Mesodermal cell (in vitro differentiated cells): ENCODE measurements around the gene ZFAND6. TPM values are rescaled to one million over a fixed set of nuclear protein-coding genes. Genes with fewer than 3 reads are reported as not detected.
"Not testable (repeated sequence)": the region's sequence is repeated elsewhere in the genome, so short reads cannot be mapped to it uniquely, and the experiment has no call there.

ENCODE experiments used
- H3K27ac ChIP-seq: 2 replicates; pipeline ENCODE4 v1.7.0; 2013; ENCODE audit warnings: mild to moderate bottlenecking, low read depth, low read length, moderate library complexity; ENCODE audit not compliant: severe bottlenecking
- H3K36me3 ChIP-seq: 2 replicates; pipeline ENCODE4 v1.7.1; 2013; ENCODE audit warnings: mild to moderate bottlenecking, low read length, moderate library complexity; ENCODE audit not compliant: control insufficient read depth, insufficient read depth
- H3K4me1 ChIP-seq: one replicate; pipeline ENCODE4 v1.7.1; 2013; ENCODE audit warnings: mild to moderate bottlenecking, low read length; ENCODE audit not compliant: insufficient read depth, control insufficient read depth, poor library complexity, severe bottlenecking
- H3K4me3 ChIP-seq: 2 replicates; pipeline ENCODE4 v1.7.0; 2013; ENCODE audit warnings: low read length, control low read depth, mild to moderate bottlenecking; ENCODE audit not compliant: insufficient read depth, poor library complexity, severe bottlenecking; ENCODE audit errors: extremely low read depth
- H3K9me3 ChIP-seq: 2 replicates; pipeline ENCODE4 v1.7.1; 2013; ENCODE audit warnings: mild to moderate bottlenecking, low read length, moderate library complexity; ENCODE audit not compliant: control insufficient read depth
- WGBS, 2 experiments: methylation state at CpG; one replicate each; pipeline ENCODE4 v1.1.5; 2013; ENCODE audit warnings: missing lambda C conversion rate in 2 of 2; ENCODE audit not compliant: insufficient coverage in 2 of 2; 5-methylcytosine and 5-hydroxymethylcytosine counted together
- polyA plus RNA-seq, 2 experiments: library from polyadenylated mRNA; stranded (reverse); fragments of 50-300 nt; gene quantifications; one replicate each; pipeline ENCODE4 v1.2.3, GENCODE V29; 2013

Gene ZFAND6
- polyA plus RNA-seq (2013, experiment 1 of 2): 132 TPM
- polyA plus RNA-seq (2013, experiment 2 of 2): 132 TPM

GRCh38 chr15:80058851-80059785 lies at the start of gene ZFAND6:
Gene ZFAND6, plus strand, starts transcription at chr15:80059676. Its CDS starts 60,669 bp downstream, at chr15:80120345.
- Histone ChIP-seq H3K4me1 (peaks cover 2% of the 10 kb centered on the region), H3K27ac (peak within 1 kb of the TSS; percentile 93), H3K4me3 (peak within 1 kb of the TSS; percentile 69), H3K36me3 (no peaks in the 10 kb centered on the region), H3K9me3 (no peaks in the 10 kb centered on the region)
- 0 to 1% methylated on average over 49 to 56 of the region's 74 CpGs for WGBS, 2 experiments

GRCh38 chr15:80010131-80010673 lies 49.3 kb upstream of the ZFAND6 start:
- no peaks in the 10 kb centered on the region for H3K4me1 ChIP-seq
- no peak overlapping the region for H3K27ac ChIP-seq
- H3K4me3 ChIP-seq: no peak overlapping the region
- 88 to 93% methylated on average over 4 of the region's 6 CpGs for WGBS, 2 experiments
- no peaks in the 10 kb centered on the region for H3K9me3 ChIP-seq
- H3K36me3 ChIP-seq: no peaks in the 10 kb centered on the region

- 84 to 88% methylated on average over 7 of the region's 9 CpGs for WGBS, 2 experiments
- H3K9me3 ChIP-seq, H3K4me1 ChIP-seq, H3K4me3 ChIP-seq, H3K36me3 ChIP-seq, H3K27ac ChIP-seq: not testable (repeated sequence)
These were observed 48.4 kb upstream of the ZFAND6 start for GRCh38 chr15:80011041-80011523.

- Histone ChIP-seq H3K4me1 (no peaks in the 10 kb centered on the region), H3K36me3 (no peaks in the 10 kb centered on the region), H3K27ac (no peak overlapping the region), H3K9me3 (no peaks in the 10 kb centered on the region), H3K4me3 (no peak overlapping the region)
- WGBS, 2 experiments: no CpG with 5 or more reads among the region's 3 CpGs
These were observed 47.9 kb upstream of the ZFAND6 start for GRCh38 chr15:80011596-80011995.

GRCh38 chr15:80012060-80012726 lies 47.3 kb upstream of the ZFAND6 start:
- no peak overlapping the region for H3K27ac ChIP-seq
- H3K9me3 ChIP-seq: no peaks in the 10 kb centered on the region
- H3K4me3 ChIP-seq: no peak overlapping the region
- WGBS, 2 experiments: 72 to 100% methylated on average over 3 of the region's 6 CpGs
- H3K4me1 ChIP-seq: no peaks in the 10 kb centered on the region
- no peaks in the 10 kb centered on the region for H3K36me3 ChIP-seq

- not testable (repeated sequence) for H3K36me3 ChIP-seq, H3K4me3 ChIP-seq, H3K27ac ChIP-seq, H3K4me1 ChIP-seq, H3K9me3 ChIP-seq
- WGBS, 2 experiments: 93 to 100% methylated on average over 3 to 5 of the region's 7 CpGs
These were observed 45.3 kb upstream of the ZFAND6 start for GRCh38 chr15:80014186-80014585.

- Histone ChIP-seq H3K9me3 (no peaks in the 10 kb centered on the region), H3K4me3 (no peak overlapping the region), H3K36me3 (no peaks in the 10 kb centered on the region), H3K4me1 (no peaks in the 10 kb centered on the region), H3K27ac (no peak overlapping the region)
- WGBS, 2 experiments: 93 to 100% methylated on average over 1 of the region's 2 CpGs
These were observed 44.3 kb upstream of the ZFAND6 start for GRCh38 chr15:80015156-80015555.

GRCh38 chr15:80016506-80016905 lies 43.0 kb upstream of the ZFAND6 start:
- H3K4me3 ChIP-seq, H3K27ac ChIP-seq, H3K4me1 ChIP-seq, H3K9me3 ChIP-seq, H3K36me3 ChIP-seq: not testable (repeated sequence)
- WGBS, 2 experiments: 98 to 99% methylated on average over 13 to 17 of the region's 27 CpGs

GRCh38 chr15:80017139-80017538 lies 42.3 kb upstream of the ZFAND6 start:
- not testable (repeated sequence) for H3K4me3 ChIP-seq, H3K27ac ChIP-seq, H3K4me1 ChIP-seq, H3K36me3 ChIP-seq, H3K9me3 ChIP-seq
- WGBS, 2 experiments: 89 to 95% methylated on average over 4 to 7 of the region's 8 CpGs

GRCh38 chr15:80019168-80019745 lies 40.2 kb upstream of the ZFAND6 start:
- Histone ChIP-seq H3K9me3 (no peaks in the 10 kb centered on the region), H3K4me3 (no peak overlapping the region), H3K27ac (no peak overlapping the region), H3K4me1 (no peaks in the 10 kb centered on the region), H3K36me3 (no peaks in the 10 kb centered on the region)
- 90 to 95% methylated on average over 7 of the region's 8 CpGs for WGBS, 2 experiments
